DLD1 (cell line): ENCODE results near the gene ZNF343.
"Not testable (repeated sequence)": the region's sequence is repeated elsewhere in the genome, so short reads cannot be mapped to it uniquely, and the experiment has no call there.

ENCODE experiments used
- in situ Hi-C: cut with HindIII; loops from 2 replicates; pipeline ENCODE4 v1.10.0; 2017; ENCODE audit warnings: low sequenced_read_pairs

Gene ZNF343

DNA sequence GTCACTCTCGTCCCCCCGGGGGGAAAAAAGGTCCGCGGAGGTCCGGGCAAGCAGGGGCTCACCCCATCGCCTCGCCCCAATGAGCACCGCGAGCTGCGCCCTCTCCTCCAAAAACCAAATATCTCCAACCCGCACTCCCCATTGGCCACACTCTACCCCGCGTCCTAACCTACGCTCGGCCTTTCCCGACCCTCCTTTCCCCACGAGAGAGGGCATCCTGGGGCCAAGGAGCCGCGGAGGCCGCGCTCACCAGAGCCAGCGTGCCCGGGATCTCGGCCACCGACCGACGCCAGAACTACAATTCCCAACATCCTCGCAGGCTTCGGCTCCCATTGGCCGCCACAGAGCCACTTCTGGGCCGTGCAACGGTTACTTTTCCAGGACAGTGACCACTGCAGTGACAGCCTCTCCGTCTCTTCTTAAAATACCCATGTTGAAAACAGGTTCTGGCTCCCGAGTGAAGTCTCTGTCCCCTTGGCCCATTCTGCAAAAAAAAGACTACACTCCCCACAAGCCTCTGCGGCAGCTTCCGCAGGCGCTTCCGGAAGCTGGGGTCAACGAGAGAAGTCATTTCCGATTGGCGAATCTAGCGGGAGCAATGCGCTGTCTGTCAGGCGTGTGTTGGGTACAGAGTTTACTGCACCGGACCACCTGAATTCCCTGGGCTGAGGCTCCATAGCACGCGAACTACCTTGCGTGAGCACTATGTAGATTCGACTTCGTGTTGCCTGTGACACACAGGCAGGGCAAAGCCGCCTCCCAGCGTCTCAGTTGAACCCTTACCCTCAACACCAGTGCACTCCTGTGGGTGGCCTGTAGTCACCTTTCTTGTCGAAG is at the start of gene ZNF343:
ZNF343 (minus strand) TSS at position 285 of the 837 bp plus-strand sequence. CDS start 15,020 bp downstream, outside the sequence.
- in situ Hi-C loops: no loop called here

DNA sequence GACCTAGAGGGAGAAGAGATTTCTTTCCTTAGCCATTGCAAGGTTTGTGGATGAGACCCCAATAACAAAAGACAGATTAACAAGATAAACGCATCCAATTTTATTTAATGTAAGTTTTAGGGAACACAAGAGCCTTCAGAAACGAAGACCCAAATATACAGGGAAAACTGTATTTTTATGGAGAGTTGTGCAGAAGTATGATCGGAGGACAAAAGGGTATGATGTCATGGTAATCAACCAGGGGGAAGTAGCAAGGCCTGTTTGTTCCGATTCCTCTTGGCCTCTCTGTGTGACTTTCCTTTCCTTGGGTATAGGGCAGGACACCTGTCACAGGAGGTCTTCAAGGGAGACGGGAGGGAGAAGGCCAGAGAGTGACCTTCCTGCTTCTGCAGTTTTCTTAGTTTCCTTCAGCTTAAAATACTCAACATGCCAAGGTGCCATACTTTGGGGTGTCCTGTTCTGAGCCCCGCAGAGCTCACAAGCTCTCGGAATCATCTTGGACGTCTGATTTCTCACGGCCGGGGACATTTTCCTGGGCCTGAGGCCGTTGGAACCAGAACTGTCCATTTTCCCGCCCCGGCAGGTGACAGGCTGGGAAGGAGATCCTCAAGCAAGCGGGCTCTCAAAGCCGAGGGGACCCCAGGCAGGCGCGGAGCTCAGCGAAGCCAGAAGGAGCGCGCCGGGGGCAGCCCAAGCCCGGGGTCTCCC is 49.3 kb upstream of the ZNF343 start:
- in situ Hi-C loops: no loop called here

DNA sequence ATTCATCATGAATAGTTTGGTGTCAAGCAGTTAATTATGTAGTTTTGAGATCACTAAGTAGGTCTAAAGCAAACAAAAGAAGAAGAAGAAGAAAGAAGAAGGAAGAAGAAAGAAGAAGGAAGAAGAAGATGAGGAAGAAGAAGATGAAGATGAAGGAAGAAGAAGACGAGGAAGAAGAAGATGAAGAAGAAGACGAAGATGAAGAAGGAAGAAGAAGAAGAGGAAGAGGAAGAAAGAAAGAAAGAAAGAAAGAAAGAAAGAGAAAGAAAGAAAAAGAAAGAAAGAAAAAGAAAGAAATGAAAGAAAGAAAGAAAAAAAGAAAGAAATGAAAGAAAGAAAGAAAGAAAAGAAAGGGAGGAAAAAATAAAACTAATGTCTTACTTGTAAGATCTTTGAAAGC is 36.9 kb upstream of the ZNF343 start:
- in situ Hi-C loops: no loop called here

DNA sequence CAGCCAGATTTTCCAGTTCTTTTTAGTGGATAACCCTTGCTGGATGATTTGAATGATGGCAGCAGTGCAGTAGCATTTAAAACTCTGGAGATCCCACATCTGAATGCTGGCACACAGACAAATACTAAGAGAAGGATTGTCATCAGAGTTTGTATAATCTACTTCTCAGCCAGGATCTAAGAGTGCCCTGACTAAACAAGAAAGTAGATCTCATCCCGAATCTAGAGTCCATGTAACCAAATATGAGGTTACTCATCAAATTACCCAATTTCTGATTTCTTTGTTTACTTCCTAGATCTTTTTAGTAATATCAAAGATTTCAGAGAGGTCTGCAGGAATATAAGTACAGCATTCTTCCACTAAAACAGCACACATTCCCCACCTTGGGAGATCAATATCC is 35.5 kb upstream of the ZNF343 start:
- in situ Hi-C loops: no loop called here

DNA sequence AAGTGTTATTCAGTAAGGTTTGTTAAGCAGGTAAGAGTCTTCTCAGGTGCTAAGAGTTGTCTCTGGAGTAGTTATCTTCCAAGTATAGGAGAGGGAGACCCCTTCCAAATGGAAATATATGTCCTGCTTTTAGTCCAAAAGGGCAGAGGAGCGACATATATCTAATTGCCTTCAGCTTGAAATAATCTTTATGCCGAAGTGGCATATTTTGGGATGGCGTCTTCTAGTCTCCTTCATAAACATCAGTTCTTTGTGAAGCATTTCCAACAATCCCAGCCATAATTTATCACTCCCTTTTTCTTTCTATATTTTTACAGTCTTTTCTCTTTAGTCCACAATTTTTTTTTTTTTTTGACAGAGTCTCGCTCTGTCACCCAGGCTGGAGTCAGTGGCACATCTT is 33.6 kb upstream of the ZNF343 start:
- in situ Hi-C loops: no loop called here

DNA sequence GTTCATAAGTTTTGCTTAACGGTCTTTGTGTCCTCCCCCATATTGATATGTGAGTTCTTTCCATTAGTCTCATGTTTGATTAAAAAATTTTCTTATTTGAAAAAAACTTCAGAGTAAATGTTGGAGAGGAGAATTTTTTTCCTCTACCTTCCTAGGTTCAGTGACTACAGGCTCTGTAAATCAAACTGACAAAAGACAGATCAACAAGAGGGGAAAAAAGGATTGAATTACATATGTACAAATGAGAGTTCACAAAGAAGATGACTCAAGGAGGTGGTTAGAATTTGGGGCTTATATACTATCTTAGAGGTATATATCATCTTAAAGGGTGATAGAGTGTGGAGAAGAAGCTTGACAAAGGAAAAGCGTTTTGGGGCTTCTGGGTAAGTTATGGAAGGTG is 33.2 kb upstream of the ZNF343 start:
- in situ Hi-C loops: no loop called here

DNA sequence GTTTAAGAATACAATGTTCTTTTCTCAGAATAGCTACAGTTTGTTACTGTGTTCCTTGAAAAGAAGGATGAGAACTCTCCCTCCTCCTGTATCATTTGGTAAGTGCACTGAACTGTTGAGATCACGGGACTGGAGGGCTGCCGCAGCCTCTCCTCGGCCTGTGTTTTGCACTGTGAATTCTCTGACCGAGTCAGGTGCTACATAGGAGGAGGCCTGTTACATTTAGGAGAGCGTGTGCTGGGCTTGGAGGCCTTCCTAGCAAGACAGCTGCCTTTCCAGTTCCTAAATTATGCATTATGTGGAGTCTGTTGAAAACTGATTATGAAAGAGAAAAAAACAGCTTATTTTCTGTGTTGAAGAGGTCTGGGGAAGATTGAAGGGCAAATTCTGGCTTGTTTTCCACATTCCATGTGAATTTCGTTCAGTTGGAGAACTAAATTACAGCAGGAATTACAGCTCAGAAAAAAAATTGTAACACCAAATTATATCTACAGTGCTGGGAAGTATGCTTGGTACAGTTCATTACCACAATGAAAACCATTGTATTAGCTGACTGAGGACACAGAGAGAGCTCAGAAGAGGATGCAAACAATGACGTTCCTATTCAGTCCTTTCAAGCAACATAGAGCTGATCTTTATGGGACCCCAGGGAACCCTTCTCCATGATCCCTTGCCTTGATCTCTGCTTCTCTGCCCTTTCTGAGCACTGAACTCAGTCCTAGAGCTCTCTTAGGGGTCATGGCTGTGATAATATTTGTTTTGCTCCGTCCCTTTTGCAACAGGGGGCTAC is 30.4 kb upstream of the ZNF343 start:
- in situ Hi-C loops: no loop called here

DNA sequence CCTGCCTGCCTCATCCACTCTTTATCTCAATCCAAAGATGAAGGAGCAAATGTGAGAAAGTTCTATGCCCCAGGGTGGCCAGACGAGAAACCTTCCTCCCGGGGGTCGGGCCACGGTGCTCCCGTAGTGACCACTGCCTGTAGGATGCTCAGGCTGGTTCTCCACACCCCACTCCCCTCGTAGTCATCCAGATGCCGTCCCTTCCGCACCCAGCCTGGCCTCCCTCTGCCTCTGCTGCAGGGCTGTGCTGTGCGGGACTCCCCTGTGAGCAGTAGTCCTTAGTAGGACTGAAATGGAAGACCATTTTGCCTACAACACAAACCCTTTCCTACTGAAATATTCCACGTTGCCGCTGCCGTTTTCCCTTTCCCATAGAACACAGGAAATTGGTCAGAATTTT is 29.6 kb upstream of the ZNF343 start:
- in situ Hi-C loops: no loop called here

DNA sequence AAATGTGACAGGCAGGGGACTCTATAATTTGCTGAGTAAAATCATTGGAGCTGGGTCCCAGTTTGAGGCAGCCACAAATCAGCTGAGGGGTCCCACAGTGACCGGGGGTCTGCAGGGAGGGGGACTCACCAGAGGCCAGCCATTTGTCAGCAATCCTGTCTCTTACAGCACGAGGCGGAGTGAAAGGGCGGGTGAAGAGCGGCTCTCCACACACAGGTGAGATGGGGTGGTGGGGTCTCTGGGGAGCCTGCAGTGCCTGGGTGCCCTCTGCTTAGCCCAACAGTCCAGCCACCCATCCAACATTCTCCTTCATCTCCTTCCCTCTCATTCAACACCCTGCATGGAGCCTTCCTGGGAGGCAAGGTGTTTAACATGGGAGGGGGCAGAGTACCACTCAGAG is 28.4 kb upstream of the ZNF343 start:
- in situ Hi-C loops: no loop called here

DNA sequence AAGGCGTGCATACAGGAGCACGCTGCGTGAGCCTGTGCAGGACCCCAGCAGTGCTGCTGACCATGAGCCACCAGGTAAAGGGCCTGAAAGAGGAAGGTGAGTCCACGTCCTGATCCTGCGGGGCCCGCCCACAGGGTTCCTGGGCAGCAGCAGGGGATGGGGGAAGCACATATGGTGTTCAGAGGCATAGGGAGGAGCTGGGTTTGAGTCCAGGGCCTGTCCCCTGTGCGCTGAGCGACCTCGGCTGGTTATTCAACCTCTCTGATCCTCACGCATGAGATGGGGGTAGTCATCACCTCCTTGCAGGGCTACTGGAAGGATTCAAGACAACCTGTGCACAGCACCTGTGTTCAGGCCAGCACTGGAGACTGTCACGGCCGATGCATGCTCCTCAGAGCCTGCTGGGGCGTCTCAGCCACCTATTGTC is 27.9 kb upstream of the ZNF343 start, which contains the start of gene TMC2:
TMC2 (plus strand) TSS at position 14 of the 427 bp plus-strand sequence; CDS start at position 63, 49 bp downstream.
- in situ Hi-C loops: no loop called here

DNA sequence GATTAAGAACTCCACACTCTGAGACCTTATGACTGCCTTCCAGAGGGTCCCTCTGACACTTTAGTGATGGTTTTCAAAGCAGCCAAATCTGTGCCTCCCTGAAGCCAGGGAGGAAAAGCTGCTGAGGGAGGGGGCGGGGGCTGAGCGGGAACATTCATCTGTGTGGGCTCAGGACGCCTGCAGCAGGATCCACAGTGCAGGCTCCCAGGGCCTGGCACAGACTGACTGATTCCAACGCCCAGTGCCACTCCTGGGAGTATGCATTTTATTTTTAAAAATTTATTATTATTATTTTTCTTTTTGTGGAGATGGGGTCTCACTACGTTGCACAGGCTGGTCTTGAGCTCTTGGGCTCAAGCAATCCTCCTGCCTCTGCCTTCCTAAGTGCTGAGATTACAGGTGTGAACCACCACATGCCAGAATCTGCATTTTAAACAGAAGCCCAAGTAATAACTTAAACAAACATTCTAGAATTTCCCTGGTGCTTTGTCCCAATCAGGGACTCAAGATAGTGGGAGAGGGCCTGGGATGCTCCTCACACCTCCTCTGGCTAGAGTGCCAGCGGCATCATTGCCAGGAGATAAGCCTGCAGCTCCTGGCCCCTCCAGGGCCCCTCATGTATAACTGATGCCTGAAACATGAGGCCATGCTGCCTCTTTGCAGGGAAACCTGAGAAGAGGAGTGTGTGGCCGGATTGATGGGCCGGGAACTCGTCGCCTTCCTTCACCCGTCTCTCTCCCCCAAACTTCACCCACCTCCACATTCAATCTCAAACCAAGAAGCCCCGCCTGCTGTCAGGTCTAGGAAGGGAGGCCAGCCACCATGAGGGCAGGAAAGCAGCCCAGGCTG is 27.2 kb upstream of the ZNF343 start:
- in situ Hi-C loops: no loop called here

DNA sequence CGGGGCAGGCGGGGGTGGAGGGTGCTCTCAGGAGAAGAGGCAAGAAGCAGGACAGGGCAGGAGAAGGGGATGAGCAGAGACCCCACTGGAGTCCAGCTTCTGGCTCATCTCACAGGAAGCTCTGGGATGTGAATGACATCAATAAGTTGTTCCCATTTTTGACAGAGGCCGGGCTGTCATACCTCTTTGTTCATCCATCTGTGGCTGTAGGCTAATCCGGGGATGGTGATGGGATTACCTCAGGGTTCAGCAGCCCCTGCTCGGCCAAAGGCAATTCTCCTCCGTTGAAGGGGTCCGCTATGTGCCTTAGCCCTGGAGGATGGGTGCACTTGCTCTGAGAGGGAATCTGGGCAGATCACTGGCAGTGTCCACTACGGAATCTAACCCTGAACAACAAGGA is 24.4 kb upstream of the ZNF343 start:
- in situ Hi-C loops: no loop called here

DNA sequence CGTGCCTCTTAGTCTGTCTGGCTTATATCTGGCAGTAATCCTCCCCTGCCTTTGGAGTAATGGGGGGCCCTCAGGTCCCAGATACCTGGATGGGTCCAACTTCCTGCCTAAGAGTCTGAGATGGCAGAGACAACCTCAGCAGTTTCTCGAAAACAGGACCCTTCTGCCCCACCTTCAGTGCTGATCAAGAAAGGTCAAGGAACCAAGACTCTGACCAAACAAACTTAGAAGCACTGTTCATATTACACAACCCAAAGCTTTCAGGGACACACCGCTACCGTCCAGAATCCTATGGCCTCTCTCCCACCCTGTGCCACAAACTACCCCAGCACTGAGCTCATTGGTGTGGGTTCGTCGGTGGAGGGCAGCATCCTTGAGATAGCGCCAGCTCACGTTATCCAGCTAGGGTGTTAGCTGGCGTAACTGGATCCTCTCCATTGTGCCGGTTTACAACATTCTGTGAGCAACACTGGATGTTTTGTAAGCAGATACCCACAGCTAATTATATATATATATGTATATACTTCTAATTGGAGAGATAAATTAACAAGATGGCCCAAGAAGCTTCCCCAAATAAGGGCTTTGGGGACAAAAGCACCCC is 20.1 kb upstream of the ZNF343 start:
- in situ Hi-C loops: no loop called here

DNA sequence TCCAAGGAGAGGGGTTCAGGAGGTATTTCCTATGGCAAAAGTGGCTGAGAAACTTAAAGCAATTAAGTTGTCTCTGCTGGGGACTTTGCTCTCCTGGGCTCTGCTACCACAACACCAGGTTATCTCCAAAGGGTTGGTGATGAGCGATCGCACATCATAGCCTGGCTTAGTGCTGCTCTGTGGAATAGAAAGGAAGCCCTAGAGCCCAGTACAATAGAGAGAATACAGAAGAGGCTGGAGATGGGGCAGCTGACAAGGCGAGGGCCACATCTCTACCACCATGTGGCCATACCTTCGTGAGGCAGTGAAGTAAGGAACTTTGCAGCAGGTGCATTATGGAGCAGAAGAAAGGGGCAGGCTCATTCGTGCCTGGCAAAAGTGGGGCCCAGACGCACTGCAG is 19.0 kb upstream of the ZNF343 start:
- in situ Hi-C loops: no loop called here

DNA sequence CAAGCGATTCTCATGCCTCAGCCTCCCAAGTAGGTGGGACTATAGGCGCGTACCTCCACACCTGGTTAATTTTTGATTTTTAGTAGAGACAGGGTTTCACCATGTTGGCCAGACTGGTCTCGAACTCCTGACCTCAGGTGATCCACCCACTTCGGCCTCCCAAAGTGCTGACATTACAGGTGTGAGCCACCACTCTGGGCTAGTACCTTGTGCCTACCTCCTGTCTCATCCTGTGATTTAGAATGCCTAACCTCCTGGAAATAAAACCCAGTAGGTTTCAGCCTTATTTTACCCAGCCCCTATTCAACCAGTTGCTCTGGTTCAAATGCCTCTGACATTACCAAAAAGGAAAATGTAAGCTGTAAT is 17.5 kb upstream of the ZNF343 start:
- in situ Hi-C loops: not testable (repeated sequence)

DNA sequence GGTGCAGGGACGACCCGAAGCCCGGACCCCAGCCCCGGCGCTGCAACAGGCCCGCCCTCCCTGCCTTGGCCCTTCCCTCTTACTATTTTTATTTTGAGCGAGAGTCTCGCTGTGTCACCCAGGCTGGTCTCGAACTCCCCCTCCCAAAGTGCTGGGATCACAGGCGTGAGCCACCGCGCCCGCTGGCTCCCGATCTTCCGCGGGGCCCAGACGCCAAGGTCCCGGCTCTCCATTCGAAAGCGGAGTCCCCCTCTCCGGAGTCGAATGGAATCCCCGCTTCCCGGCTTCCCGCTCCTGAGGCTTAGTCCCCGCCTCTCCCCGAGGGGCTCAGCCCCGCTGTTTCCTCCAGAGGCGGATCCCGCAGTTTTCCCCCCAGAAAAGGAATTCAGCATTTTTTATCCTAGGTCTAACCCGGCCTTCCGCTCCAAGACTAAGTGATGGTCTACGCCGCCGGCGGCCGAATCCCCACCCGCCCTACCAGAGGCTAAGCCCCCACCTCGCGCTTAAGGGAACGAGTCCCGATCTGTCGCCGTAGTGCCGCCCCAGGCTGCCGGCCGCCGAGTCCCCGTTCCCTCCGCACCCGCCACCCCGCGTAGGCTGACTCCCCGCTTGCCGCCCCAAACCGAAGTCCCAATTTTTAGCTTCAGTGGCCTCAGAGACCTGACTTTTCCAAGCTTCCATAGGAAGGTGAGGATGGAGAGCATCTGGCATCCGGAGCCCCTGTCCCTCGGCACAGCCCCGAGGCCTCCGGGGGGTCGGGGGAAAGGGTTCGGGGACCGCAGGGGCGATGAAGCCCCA is 16.2 kb upstream of the ZNF343 start:
- in situ Hi-C loops: no loop called here

DNA sequence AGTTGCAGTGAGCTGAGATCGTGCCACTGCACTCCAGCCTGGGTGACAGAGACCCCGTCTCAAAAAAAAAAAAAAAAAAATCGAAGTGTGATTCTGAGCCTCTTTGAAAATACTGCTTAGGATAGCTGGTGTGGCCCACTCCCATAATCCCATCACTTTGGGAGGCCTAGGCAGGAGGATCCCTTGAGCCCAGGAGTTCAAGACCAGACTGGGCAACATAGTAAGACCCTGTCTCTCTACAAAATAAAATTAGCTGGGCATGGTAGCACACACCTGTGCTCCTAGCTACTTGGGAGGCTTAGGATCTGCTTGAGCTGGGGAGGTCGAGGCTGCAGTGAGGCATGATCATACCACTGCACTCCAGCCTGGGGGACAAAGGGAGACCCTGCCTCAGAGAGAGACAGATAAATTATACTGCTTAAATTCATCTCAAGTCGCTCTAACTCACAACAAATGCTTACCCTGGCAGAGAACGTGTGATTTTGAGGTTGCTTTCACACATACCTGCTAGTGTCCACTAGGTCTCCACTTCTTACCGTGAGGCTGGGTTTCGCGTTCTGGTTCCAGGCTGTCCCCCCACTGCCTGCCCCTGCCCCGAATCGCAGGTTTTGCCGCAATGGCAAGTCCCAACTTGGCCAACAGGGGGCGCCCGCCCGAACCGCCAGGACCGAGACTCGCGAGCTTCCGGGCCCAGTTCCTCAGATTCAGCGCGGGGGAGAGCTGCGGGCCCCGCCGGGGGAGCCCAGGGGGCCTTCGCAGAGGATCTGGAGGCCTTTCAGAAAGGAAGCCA is 15.4 kb upstream of the ZNF343 start:
- in situ Hi-C loops: no loop called here

DNA sequence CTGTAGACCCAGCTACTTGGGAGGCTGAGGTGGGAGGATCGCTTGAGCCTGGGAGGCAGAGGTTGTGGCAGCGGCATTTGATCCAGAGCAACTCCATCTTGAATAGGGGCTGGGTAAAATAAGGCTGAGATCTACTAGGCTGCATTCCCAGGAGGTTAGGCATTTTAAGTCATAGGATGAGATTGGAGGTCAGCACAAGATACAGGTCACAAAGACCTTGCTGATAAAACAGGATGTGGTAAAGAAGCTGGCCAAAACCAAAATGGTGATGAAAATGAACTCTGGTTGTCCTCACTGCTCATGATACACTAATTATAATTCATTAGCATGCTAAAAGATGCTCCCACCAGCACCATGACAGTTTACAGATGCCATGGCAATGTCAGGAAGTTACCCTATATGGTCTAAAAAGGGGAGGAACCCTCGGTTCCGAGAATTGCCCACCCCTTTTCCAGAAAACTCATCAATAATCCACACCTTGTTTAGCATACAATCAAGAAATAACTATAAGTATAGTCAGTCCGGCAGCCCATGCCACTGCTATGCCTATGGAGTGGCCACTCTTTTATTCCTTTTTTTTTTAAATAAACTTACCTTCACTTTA is 14.2 kb upstream of the ZNF343 start:
- in situ Hi-C loops: not testable (repeated sequence)
